ENCODE measurements around the gene DSTYK. TPM values are rescaled to one million over a fixed set of nuclear protein-coding genes. Genes with fewer than 3 reads are reported as not detected.
"Not testable (repeated sequence)": the region's sequence is repeated elsewhere in the genome, so short reads cannot be mapped to it uniquely, and the experiment has no call there.

DSTYK gene
- total RNA-seq, 1 donor from 2014 or later: 15.4 TPM

GRCh38 chr1:205183676-205184335, 27.7 kb downstream of the DSTYK start:
- Histone ChIP-seq H3K79me2 (ENCODE audit: insufficient read depth, low read length) (peaks cover 15% of the 10 kb centered on the region), H3K4me3 (ENCODE audit: insufficient read depth, low read depth, low read length) (no peak overlapping the region), H3K27me3 (ENCODE audit: insufficient read depth, low read length) (no peaks in the 10 kb centered on the region), H4K20me1 (ENCODE audit: insufficient read depth, low read length) (peaks cover 7% of the 10 kb centered on the region), H3K4me2 (ENCODE audit: low read length) (peak overlapping the region; percentile 8), H2AFZ (ENCODE audit: low read depth, low read length) (no peak overlapping the region), H3K4me1 (ENCODE audit: insufficient read depth, low read length) (no peaks in the 10 kb centered on the region), H3K9ac (ENCODE audit: low read length) (no peak overlapping the region), H3K9me3 (ENCODE audit: insufficient read depth, low read depth, low read length) (no peaks in the 10 kb centered on the region), H3K36me3 (ENCODE audit: insufficient read depth, low read length) (no peaks in the 10 kb centered on the region), H3K27ac (ENCODE audit: low read depth, low read length) (peak overlapping the region; percentile 7)
- Mint-ChIP-seq H3K36me3 (ENCODE audit: low read depth, unreplicated experiment) (peaks cover 18% of the 10 kb centered on the region), H3K4me1 (ENCODE audit: low read depth, unreplicated experiment) (peaks cover 26% of the 10 kb centered on the region), H3K9me3 (ENCODE audit: unreplicated experiment) (no peaks in the 10 kb centered on the region), H3K27ac (ENCODE audit: unreplicated experiment) (peak overlapping the region; percentile 28), H3K27me3 (ENCODE audit: low read depth, unreplicated experiment) (no peaks in the 10 kb centered on the region), H3K4me3 (ENCODE audit: unreplicated experiment) (no peak overlapping the region)
- peak; percentile 66 for DNase-seq (ENCODE audit: low read depth)
- FAIRE-seq: no peak
- no peak for TF ChIP-seq EZH2 (IDR thresholded peaks at IDR 0.05; ENCODE audit: insufficient read depth, low read length)
- TF ChIP-seq, protein P1, sequence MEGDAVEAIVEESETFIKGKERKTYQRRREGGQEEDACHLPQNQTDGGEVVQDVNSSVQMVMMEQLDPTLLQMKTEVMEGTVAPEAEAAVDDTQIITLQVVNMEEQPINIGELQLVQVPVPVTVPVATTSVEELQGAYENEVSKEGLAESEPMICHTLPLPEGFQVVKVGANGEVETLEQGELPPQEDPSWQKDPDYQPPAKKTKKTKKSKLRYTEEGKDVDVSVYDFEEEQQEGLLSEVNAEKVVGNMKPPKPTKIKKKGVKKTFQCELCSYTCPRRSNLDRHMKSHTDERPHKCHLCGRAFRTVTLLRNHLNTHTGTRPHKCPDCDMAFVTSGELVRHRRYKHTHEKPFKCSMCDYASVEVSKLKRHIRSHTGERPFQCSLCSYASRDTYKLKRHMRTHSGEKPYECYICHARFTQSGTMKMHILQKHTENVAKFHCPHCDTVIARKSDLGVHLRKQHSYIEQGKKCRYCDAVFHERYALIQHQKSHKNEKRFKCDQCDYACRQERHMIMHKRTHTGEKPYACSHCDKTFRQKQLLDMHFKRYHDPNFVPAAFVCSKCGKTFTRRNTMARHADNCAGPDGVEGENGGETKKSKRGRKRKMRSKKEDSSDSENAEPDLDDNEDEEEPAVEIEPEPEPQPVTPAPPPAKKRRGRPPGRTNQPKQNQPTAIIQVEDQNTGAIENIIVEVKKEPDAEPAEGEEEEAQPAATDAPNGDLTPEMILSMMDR (IDR thresholded peaks at IDR 0.05; ENCODE audit: insufficient read depth, low read depth, low read length): no peak

DNA sequence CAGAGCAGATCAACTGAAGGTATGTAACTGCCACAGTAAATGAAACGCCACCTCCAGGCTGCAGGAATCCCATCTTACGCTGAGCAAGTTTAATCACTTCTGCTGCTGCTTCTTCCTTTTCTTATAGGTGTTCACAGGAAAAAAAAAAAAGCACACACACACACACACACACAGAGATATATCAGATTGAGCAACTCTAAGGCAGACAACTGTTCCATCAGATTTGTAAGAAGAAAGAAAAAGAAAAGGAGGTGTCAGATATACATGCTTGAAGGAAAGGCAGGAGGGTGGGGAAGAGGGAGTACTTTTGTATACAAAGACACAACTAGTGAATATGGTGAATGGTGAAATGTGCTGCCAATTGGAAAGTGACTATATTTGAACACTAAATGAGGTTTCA, 28.6 kb downstream of the DSTYK start:
- Mint-ChIP-seq H3K4me3 (ENCODE audit: unreplicated experiment) (peak overlapping the region; percentile 42), H3K4me1 (ENCODE audit: low read depth, unreplicated experiment) (peaks cover 29% of the 10 kb centered on the region), H3K9me3 (ENCODE audit: unreplicated experiment) (no peaks in the 10 kb centered on the region), H3K27me3 (ENCODE audit: low read depth, unreplicated experiment) (no peaks in the 10 kb centered on the region), H3K36me3 (ENCODE audit: low read depth, unreplicated experiment) (peaks cover 18% of the 10 kb centered on the region), H3K27ac (ENCODE audit: unreplicated experiment) (no peak overlapping the region)
- no peak overlapping the region for H3K4me2 ChIP-seq (ENCODE audit: low read length)
- TF ChIP-seq, protein P1 (IDR thresholded peaks at IDR 0.05; ENCODE audit: insufficient read depth, low read depth, low read length): no peak
- H3K4me1 ChIP-seq (ENCODE audit: insufficient read depth, low read length): no peaks in the 10 kb centered on the region
- no peaks in the 10 kb centered on the region for H3K36me3 ChIP-seq (ENCODE audit: insufficient read depth, low read length)
- H3K4me3 ChIP-seq (ENCODE audit: insufficient read depth, low read depth, low read length): no peak overlapping the region
- no peak overlapping the region for H3K9ac ChIP-seq (ENCODE audit: low read length)
- peaks cover 13% of the 10 kb centered on the region for H3K79me2 ChIP-seq (ENCODE audit: insufficient read depth, low read length)
- no peaks in the 10 kb centered on the region for H3K27me3 ChIP-seq (ENCODE audit: insufficient read depth, low read length)
- no peak for FAIRE-seq
- H3K27ac ChIP-seq (ENCODE audit: low read depth, low read length): no peak overlapping the region
- DNase-seq (ENCODE audit: low read depth): no peak
- H3K9me3 ChIP-seq (ENCODE audit: insufficient read depth, low read depth, low read length): no peaks in the 10 kb centered on the region
- no peak overlapping the region for H2AFZ ChIP-seq (ENCODE audit: low read depth, low read length)
- peaks cover 7% of the 10 kb centered on the region for H4K20me1 ChIP-seq (ENCODE audit: insufficient read depth, low read length)

- not testable (repeated sequence) for H3K36me3 Mint-ChIP-seq (ENCODE audit: low read depth, unreplicated experiment); H3K9ac ChIP-seq (ENCODE audit: low read length); H3K4me2 ChIP-seq (ENCODE audit: low read length); H3K4me3 ChIP-seq (ENCODE audit: insufficient read depth, low read depth, low read length); H3K27ac Mint-ChIP-seq (ENCODE audit: unreplicated experiment); FAIRE-seq; H3K9me3 Mint-ChIP-seq (ENCODE audit: unreplicated experiment); H2AFZ ChIP-seq (ENCODE audit: low read depth, low read length); DNase-seq (ENCODE audit: low read depth); H3K36me3 ChIP-seq (ENCODE audit: insufficient read depth, low read length); H3K9me3 ChIP-seq (ENCODE audit: insufficient read depth, low read depth, low read length); H3K4me3 Mint-ChIP-seq (ENCODE audit: unreplicated experiment); H3K27ac ChIP-seq (ENCODE audit: low read depth, low read length); H3K27me3 Mint-ChIP-seq (ENCODE audit: low read depth, unreplicated experiment); H3K27me3 ChIP-seq (ENCODE audit: insufficient read depth, low read length); H3K4me1 ChIP-seq (ENCODE audit: insufficient read depth, low read length); H4K20me1 ChIP-seq (ENCODE audit: insufficient read depth, low read length)
- H3K79me2 ChIP-seq (ENCODE audit: insufficient read depth, low read length): peaks cover 15% of the 10 kb centered on the region
- peaks cover 31% of the 10 kb centered on the region for H3K4me1 Mint-ChIP-seq (ENCODE audit: low read depth, unreplicated experiment)
Observed at GRCh38 chr1:205180331-205180730, 31.2 kb downstream of the DSTYK start.

All from astrocyte (in vitro differentiated cells and primary cell).